T1000 (cell line): Measurements from ENCODE around the gene RIPOR2.
A peak's percentile ranks its signal among the peaks of the same experiment; 100 is the strongest.
"Not testable (repeated sequence)": the region's sequence is repeated elsewhere in the genome, so short reads cannot be mapped to it uniquely, and the experiment has no call there.

Experiments
- DNase-seq: peaks from one replicate; lab custom pipeline; 2025; ENCODE audit warnings: mixed read lengths; lab: John Stamatoyannopoulos, UW

RIPOR2 gene

GRCh38 chr6:24761193-24761835, 174.4 kb downstream of the RIPOR2 start:
- DNase-seq = no peak

- DNase-seq = no peak
These were observed 175.6 kb downstream of the RIPOR2 start for GRCh38 chr6:24760210-24760609.

GRCh38 chr6:24759718-24760117, 176.0 kb downstream of the RIPOR2 start:
- DNase-seq = no peak

- DNase-seq = peak; percentile 4
These were observed 178.1 kb downstream of the RIPOR2 start for GRCh38 chr6:24757611-24758010.

- DNase-seq = no peak
These were observed 180.5 kb downstream of the RIPOR2 start for GRCh38 chr6:24755279-24755678.

- DNase-seq = not testable (repeated sequence)
These were observed 181.4 kb downstream of the RIPOR2 start for GRCh38 chr6:24754378-24754777.
